Ishikawa (cell line): Measurements from ENCODE around the gene GMPR.

Source experiments
- CEBPB ChIP-seq: IDR thresholded peaks from 2 replicates; pipeline ENCODE4 v1.6.1; 2012
- CREB1 ChIP-seq: IDR thresholded peaks from 2 replicates; pipeline ENCODE4 v1.6.1; 2012; ENCODE audit warnings: low read depth
- EGR1 ChIP-seq: IDR thresholded peaks from 2 replicates; pipeline ENCODE4 v1.6.1; 2012
- EP300 ChIP-seq: IDR thresholded peaks from 2 replicates; pipeline ENCODE4 v1.6.1; 2012; ENCODE audit warnings: borderline replicate concordance
- FOXM1 ChIP-seq: IDR thresholded peaks from 2 replicates; pipeline ENCODE4 v1.6.1; 2012; ENCODE audit warnings: low read depth, borderline replicate concordance
- NFIC ChIP-seq: IDR thresholded peaks from 2 replicates; pipeline ENCODE4 v1.6.1; 2012
- RAD21 ChIP-seq: IDR thresholded peaks from 2 replicates; pipeline ENCODE4 v1.6.1; 2012; ENCODE audit warnings: low read depth
- TAF1 ChIP-seq: IDR thresholded peaks from 2 replicates; pipeline ENCODE4 v1.6.1; 2012; ENCODE audit warnings: low read depth, mild to moderate bottlenecking
- TCF12 ChIP-seq: IDR thresholded peaks from 2 replicates; pipeline ENCODE4 v1.6.1; 2012; ENCODE audit warnings: low read depth
- TEAD4 ChIP-seq: IDR thresholded peaks from 2 replicates; pipeline ENCODE4 v1.6.1; 2012
- YY1 ChIP-seq: IDR thresholded peaks from 2 replicates; pipeline ENCODE4 v1.6.1; 2012; ENCODE audit warnings: low read depth
- ZBTB7A ChIP-seq: IDR thresholded peaks from 2 replicates; pipeline ENCODE4 v1.6.1; 2012; ENCODE audit warnings: low read depth
- TF ChIP-seq, protein P1 (sequence below): IDR thresholded peaks from 2 replicates; pipeline ENCODE4 v1.6.1; 2012
- TF ChIP-seq, protein P2 (sequence below): IDR thresholded peaks from 2 replicates; pipeline ENCODE4 v1.6.1; 2012; ENCODE audit warnings: low read depth, mild to moderate bottlenecking
- TF ChIP-seq, protein P3 (sequence below): IDR thresholded peaks from 2 replicates; pipeline ENCODE4 v1.6.1; 2012

The GMPR gene

DNA sequence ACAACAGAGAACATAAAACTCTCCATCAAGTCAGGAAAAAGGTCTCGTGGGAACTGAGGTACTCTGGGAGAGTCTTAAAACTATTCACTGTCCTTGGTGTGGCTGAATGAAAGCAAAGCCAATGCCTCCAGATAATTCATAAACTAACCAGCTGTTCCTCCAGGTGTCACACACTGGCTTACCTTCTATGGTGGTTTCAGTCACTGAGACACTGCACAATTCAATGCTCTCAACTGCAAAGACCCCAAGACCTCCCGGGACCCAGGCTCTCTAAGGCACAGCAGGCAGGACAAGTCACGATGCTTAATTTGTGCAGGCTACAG, 100.8 kb downstream of the GMPR start:
- TF ChIP-seq TEAD4 (no peak), ZBTB7A (no peak), TCF12 (no peak), TAF1 (no peak), YY1 (no peak), CEBPB (no peak), EP300 (no peak), NFIC (no peak), RAD21 (no peak), FOXM1 (no peak), EGR1 (no peak), CREB1 (no peak)
- TF ChIP-seq, protein P1, sequence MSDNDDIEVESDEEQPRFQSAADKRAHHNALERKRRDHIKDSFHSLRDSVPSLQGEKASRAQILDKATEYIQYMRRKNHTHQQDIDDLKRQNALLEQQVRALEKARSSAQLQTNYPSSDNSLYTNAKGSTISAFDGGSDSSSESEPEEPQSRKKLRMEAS: no peak
- TF ChIP-seq, protein P2, sequence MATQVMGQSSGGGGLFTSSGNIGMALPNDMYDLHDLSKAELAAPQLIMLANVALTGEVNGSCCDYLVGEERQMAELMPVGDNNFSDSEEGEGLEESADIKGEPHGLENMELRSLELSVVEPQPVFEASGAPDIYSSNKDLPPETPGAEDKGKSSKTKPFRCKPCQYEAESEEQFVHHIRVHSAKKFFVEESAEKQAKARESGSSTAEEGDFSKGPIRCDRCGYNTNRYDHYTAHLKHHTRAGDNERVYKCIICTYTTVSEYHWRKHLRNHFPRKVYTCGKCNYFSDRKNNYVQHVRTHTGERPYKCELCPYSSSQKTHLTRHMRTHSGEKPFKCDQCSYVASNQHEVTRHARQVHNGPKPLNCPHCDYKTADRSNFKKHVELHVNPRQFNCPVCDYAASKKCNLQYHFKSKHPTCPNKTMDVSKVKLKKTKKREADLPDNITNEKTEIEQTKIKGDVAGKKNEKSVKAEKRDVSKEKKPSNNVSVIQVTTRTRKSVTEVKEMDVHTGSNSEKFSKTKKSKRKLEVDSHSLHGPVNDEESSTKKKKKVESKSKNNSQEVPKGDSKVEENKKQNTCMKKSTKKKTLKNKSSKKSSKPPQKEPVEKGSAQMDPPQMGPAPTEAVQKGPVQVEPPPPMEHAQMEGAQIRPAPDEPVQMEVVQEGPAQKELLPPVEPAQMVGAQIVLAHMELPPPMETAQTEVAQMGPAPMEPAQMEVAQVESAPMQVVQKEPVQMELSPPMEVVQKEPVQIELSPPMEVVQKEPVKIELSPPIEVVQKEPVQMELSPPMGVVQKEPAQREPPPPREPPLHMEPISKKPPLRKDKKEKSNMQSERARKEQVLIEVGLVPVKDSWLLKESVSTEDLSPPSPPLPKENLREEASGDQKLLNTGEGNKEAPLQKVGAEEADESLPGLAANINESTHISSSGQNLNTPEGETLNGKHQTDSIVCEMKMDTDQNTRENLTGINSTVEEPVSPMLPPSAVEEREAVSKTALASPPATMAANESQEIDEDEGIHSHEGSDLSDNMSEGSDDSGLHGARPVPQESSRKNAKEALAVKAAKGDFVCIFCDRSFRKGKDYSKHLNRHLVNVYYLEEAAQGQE: no peak
- TF ChIP-seq, protein P3, sequence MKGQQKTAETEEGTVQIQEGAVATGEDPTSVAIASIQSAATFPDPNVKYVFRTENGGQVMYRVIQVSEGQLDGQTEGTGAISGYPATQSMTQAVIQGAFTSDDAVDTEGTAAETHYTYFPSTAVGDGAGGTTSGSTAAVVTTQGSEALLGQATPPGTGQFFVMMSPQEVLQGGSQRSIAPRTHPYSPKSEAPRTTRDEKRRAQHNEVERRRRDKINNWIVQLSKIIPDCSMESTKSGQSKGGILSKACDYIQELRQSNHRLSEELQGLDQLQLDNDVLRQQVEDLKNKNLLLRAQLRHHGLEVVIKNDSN: no peak

DNA sequence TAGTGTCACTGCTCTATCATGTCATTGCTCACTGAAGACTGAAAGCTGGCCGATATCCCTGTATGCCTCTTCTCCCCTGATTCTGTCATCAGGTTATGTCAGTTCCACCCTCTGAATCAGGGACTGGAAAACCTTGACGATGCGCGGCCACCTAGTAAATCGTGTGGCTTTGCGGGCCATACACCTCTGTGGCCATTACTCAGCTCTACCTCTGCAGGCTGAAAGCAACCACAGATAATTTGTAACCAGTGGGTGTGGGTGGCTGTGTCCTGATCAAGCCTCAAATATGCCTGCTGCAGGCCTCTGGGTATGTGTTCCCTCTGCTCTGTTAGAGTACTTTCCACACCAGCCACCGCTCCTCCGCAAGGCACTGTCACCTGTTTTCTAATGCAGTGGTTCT, 105.2 kb downstream of the GMPR start:
- TF ChIP-seq RAD21 (no peak), CREB1 (no peak), TCF12 (no peak), FOXM1 (no peak), ZBTB7A (no peak), CEBPB (no peak), YY1 (no peak)
- TF ChIP-seq, protein P3: no peak

DNA sequence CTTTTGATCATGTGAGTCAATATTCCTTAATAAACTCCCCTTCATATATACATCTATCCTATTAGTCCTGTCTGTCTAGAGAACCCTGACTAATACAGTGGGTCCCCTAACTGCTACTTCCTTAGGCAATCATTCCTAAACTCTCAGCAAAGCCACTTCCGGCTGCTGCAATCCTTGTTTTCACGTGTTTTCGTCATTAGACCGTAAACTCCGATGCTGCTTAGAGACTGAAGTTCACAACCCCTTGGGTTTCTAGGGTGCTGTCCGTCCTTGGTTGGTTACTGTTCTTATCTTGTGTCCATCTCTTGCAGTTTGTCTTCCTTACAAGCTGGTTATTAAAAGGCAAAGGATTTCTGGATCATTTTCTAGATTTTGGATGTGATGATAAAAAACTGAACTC, 106.4 kb downstream of the GMPR start:
- TF ChIP-seq EGR1 (no peak), RAD21 (no peak), FOXM1 (no peak), ZBTB7A (no peak), YY1 (no peak), CREB1 (no peak), TEAD4 (no peak), TCF12 (no peak), NFIC (no peak)
- TF ChIP-seq, protein P3: no peak
- TF ChIP-seq, protein P1: no peak
- TF ChIP-seq, protein P2: no peak
